Activated CD8-positive, alpha-beta memory T cell treated with anti-CD3 and anti-CD28 coated beads, Interleukin-2, amount 50 U/mL, for 4 hours (primary cell): ENCODE data around the gene PSMG4.

Experiments
- DNase-seq: peaks from one replicate; pipeline ENCODE4 v3.0.0-alpha.2; 2020

The PSMG4 gene

DNA sequence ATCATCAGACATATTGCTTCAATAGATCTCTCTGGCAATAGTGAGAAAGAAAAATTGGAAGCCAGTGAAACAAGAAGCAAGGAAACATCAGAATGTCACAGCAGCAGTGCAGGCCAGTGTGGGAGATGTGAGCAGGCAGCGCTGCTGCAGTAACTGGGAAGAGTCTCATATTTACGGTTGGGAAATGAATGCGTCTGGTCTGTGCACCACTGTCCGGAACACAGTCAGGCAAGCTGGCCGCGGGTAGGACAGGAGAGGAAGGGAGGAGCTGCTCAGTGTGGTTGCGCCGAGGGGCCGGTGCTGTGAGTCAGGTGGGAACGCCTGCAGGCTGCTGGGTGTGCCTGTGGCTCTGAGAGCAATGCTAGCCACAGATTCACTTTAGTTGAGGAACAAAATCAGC, 6.4 kb upstream of the PSMG4 start:
- no peak for DNase-seq

GRCh38 chr6:3252861-3253596, 5.7 kb upstream of the PSMG4 start:
- no peak for DNase-seq

DNA sequence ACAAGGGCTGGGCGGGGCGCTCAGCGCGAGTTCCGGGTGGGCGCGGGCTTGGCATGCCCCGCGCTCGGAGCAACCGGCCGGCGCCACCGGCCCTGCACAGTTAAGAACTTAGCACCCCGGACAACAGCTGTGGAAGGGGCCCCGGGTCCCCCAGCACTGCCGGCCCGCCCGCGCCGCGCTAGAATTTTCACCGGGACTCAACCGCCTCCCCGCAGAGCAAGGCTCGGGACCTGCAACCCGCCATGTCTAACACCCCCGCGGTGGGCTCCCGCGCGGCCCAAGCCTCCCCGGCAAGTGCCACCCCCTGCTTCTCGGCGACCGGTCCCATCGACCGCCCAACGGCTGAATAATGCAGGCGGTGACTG, 5.2 kb upstream of the PSMG4 start:
- DNase-seq: no peak

GRCh38 chr6:3258201-3258600, 546 bp upstream of the PSMG4 start:
- no peak for DNase-seq

- peak; percentile 24 for DNase-seq
Observed at GRCh38 chr6:3259491-3259958, 778 bp downstream of the PSMG4 start.

DNA sequence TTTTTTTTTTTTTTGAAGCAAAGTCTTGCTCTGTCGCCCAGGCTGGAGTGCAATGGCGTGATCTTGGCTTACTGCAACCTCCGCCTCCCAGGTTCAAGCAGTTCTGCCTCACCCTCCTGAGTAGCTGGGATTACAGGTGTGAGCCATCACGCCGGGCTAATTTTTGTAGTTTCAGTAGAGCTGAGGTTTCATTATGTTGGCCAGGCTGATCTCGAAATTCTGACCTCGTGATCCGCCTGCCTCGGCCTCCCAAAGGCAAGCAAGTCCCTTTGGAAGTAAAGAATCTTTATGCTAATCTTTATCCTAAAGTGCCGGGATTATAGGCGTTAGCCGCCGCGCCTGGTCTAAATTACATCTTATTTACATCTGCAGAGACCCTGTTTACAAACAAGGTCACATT, 1.5 kb downstream of the PSMG4 start:
- DNase-seq: no peak

GRCh38 chr6:3260772-3261517, 2.2 kb downstream of the PSMG4 start:
- no peak for DNase-seq

DNA sequence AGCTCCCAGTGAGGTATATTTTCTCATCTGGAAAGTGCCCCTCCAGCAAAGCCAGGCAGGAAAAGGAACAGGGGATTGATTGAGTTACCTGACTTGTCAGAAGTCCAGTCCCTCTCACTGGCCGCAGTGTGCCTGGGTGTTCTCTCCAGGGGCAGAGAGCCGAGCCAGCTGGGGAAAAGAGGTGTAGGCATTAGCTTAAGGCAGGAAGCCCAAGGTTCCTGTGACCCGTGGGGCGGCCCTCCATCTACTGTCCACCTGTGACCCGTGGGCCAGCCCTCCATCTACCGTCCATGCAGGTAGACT, 2.7 kb downstream of the PSMG4 start:
- DNase-seq: no peak

GRCh38 chr6:3261921-3262320, 3.2 kb downstream of the PSMG4 start:
- DNase-seq: no peak

- no peak for DNase-seq
Observed at GRCh38 chr6:3263096-3263495, 4.3 kb downstream of the PSMG4 start.

- no peak for DNase-seq
Observed at GRCh38 chr6:3264356-3264755, 5.6 kb downstream of the PSMG4 start.

DNA sequence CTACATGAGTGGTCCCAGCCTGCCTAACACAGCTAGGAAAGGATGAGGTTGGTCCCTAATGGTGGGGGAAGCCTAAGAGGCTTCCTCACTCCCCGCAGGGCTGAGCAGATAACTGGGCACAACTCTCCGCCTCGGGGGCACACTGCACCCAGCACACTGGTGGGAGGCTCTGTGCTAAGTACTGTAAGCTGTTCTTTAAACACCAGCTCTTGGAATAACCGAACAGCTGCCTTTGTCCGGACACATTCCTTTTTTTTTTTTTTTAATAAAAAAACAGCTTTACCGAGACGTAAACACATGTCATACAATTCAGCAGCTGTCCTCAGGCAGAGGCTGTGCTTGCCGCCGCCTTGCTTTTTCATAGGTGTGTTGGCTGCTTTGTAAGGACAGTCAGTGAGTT, 6.9 kb downstream of the PSMG4 start:
- DNase-seq: no peak

DNA sequence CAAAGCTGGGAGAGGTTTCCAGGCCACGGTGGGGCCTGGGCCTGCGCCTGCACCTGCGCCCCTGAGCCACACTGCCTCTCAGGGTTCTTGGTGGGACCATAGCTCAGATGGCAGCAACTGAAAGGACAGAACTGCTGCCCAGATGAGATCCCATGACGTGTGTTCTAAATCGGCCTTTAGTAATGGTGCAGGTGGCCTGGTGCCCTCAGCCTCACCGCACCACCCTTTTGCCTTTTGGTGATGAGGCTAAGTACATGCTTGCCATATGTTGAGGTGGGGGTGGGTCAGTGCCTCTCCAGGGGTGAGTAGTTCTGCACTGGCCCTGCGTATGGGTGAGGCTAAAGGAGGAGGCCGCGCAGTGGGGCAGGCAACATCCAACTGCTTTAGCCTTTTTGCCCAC, 7.4 kb downstream of the PSMG4 start:
- DNase-seq: no peak

DNA sequence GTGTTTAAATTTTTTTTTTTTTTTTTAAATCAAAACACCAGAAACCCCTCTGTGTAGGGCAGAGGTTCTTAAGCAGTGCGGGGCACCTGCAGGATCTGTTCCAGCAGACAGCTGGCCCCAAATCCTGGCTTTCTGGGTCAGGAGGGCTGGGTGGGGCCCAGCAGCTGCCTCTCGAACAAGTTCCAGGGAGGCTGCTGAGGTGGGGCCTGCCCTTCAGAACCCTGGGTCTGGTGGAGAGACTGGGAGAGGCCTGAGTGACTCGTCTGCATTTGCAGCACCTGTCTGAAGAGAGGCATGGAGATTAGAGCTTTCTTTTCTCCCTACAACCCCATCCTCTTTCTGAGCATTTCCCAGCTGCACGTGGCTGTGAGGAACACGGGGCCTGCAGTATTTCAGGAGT, 8.4 kb downstream of the PSMG4 start:
- no peak for DNase-seq

DNA sequence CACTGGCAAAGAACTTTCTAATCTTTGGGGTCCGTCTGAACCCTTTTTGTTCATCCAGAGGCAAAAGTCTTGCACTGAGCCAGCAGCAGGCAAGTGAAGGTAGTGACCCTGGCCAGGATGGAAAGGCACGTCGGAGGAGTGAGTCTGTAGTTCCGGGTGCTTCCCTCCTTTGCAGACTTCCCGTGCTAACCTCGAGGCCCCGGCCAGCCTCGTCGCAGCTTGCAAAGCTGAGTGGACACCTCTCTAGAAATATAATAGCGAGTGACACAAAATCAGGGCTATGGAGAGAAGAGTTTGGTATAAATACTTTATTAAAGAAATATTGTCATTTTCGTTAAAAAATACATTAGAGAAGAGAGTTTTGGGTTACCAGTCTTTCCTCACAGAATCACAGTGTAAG, 9.9 kb downstream of the PSMG4 start:
- no peak for DNase-seq

DNA sequence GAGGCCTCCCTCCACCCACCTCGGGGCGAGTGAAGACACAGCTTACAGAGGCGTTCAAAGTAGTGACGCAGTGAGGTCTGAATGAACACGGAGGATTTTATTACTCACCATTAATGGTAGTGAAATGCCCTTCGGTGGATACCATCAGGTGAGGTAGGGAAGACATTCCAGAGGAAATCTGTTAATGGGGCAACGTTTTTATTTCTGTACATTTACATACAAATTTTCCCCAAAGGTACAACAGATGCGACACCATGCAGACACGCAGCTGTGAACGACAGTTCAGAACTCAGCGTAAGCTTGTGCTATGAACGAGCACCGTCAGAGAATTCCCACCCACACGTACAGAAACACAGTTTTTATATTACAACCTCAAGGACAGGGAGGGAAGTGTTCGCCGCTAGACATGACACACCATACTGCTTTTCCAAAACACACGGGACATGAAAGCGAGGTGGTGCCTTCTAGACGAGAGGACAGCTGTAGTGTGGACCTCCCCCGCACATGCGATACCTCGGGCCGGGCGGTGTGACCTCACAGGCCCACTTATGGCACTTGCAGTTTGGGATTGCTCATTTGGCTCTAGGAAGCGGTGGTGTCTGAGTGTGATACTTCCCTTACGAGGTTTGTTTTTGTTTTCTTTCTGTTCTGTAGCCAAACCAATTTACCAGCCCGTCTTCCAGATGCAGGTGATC, 10.7 kb downstream of the PSMG4 start:
- no peak for DNase-seq

GRCh38 chr6:3270258-3270657, 11.5 kb downstream of the PSMG4 start:
- no peak for DNase-seq

- no peak for DNase-seq
Observed at GRCh38 chr6:3271756-3272155, 13.0 kb downstream of the PSMG4 start.

- DNase-seq: no peak
Observed at GRCh38 chr6:3272911-3273547, 14.3 kb downstream of the PSMG4 start.

DNA sequence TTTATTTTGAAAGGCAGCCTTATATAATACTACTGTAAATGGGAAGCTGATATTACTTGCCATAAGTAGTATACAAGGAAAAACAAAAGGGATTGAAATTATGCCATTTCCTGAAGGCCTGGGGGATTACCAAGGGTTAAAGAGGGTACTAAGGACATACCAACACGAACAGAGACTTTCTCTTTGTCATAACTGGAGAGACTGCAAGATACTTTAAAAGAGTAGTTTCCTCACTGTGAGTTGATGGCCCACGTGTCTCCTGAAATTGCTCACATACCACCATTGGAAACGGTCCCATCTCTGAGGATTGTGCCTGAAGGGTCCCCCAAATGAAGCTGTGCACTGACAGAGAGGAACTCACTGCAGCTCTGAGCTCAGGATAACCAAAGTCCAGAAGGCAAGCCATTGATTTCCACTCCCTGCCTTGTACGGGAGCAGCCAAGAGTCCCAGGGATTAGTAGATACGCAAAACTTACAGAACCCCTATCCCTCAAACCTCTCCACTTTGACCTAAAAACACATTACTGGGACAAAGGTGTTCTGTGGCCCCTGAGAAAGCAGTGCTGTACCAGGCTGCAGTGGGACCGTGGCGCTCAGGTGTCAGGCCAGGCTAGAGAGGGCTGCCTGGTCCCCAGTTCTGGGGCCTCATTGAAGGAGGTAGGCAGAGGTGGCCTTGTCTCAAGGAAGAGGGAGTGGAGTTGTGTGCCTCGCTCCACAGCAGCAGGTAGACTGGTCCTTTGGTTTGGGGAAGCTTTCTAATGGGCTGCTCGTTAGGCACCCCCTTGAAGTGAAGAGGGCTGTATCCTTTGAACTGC, 15.2 kb downstream of the PSMG4 start:
- DNase-seq: no peak

DNA sequence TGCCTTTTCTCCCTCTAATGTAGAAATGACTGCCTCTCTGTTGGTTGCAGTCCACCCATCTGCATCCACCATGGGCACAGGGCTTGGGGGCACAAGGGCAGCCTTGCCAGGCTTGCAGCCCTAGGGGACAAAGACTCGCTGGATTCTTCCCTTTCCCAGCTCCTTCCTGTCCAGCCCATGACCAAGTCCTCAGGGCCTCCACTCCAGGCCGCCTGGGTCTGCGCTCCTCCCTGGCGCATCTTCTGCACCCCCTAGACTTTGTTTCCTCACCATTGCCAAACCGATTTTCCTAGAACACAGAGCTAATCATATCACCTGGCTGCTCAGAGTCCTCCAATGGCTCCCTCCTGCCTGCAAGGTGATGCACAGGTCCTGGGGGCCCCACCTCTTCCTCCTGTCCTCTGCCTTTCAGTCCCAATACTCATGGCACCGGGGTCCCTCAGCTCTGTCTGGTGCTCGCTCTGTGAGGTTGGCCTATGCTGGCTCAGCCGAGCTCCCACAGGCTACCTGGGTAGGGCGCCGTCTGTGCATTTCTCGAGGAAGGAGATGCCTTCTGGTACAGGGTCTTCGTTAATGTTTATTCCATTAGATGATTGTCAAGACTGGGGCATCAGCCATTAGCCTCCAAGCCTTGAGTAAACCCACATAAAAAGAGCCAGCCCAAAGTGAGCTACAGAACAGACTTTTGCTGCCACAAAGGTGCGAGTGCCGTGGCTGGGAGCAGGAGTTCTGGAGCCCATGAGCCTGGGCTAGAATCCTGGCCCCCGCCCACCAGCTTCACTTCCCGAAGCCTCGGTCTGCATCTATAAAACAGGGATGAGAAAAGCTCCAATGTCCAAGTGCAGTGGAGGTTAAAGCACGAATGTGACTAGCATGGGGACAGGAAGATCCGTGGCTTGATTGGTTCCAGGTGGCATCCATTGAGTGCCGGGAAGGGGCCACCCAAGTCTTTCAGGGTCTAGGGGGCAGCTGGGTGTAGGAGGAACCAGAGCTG, 17.7 kb downstream of the PSMG4 start:
- no peak for DNase-seq

DNA sequence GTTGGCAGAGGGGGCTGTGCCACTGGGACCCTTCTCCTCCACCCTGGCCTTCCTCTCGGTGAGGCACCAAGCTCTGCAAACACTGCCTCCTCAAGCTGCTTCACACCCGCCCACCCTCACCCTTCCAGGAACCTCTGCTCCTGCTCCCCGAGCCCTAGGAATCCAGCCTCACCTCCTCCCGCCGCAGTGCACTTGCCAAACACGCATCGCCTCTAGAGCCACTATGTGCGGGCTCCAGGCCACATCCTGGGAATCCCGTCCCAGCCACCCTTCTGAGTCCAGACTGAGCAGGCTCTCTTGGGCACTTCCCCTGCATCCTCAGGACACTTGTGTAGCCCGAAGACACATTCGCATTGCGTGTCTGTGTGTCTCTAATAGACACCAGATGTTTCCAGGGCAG, 18.5 kb downstream of the PSMG4 start:
- no peak for DNase-seq
